HG03060 (cell line): ENCODE measurements around the gene FAM170B.

ENCODE experiments used
- ATAC-seq: cut with Tn5 transposase; IDR thresholded peaks from one replicate; pipeline ENCODE4 v1.9.1; 2021; ENCODE audit warnings: low read depth, moderate number of reproducible peaks; ENCODE audit not compliant: unreplicated experiment

Gene FAM170B

DNA sequence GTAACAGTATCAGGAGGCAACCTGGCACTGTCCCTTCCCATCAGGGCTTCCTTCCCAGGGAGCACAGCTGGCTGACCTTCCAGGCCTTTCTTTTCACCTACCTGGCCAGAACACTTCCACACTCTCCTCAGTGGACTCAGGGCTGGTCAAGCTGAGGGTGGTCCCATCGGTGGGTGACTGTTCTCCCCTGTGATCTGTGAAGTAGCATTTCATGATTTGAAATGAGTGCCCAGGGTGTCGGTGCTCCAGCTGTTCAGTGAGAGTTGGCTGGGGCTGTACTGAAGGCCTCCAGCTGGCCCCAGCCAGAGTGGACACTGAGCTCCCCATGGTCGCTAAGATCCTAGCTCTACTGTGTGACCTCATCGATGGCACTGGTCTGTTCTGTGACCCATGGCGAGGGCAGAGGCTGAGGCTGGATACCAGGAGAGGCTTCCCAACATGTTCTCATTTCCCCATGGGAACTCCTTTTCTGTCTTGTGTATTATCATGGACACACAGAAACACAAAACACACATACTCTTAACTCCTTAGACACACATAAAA is at the start of gene FAM170B:
FAM170B (minus strand) TSS at position 316 of the 543 bp plus-strand sequence; CDS start at position 213, 103 bp downstream.
- no peak for ATAC-seq

- no peak for ATAC-seq
Measured at GRCh38 chr10:49182776-49183175, 49.0 kb upstream of the FAM170B start.

- ATAC-seq: no peak
Measured at GRCh38 chr10:49180444-49180860, 46.6 kb upstream of the FAM170B start.

- no peak for ATAC-seq
Measured at GRCh38 chr10:49179699-49180443, 46.0 kb upstream of the FAM170B start.

DNA sequence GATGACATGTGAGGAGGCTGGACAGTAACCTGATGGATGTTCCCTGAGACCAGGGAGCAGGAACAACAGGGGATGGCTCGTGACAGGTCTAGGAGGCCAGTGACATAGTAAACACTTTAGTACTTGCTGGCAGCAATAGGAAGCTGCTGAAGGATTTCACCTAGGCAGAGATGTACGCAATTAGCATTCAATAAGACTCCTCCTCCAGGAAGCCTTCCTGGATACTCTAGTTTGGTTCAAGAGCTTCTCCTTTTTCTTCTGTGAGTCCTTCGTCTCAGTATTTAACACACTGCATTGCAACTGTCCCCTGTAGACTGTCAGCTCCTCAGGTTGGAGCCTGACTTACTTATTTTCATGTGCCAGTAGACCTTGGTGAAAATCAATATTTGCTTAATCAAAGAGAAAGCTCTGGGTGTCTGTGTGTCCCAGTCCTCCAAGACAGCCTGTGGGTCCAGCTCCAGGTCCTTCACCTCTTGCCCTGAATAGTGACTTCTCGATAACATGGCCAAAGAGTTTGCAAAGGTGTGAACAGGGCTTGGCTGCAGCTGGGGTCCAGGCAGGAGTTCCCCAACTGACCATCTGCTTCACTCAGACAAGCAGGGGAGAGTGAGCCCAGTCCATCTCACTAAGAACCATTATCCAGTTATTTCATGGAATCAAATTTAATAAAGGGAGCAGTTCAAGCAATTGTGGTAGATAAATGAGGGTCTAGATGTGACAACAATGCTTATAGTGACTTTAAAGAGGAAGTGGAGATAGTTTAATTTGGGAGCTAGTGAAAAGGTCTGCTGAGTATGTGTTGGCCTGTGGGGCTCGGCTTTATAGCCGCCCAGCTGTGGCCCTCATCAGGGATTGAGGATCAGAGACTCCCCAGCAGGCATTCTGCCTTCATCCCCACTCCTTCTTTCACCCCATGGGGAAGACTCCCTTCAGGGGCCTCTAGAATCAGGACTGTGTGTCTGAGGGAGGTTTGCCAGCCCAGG is 45.0 kb upstream of the FAM170B start:
- ATAC-seq: no peak

DNA sequence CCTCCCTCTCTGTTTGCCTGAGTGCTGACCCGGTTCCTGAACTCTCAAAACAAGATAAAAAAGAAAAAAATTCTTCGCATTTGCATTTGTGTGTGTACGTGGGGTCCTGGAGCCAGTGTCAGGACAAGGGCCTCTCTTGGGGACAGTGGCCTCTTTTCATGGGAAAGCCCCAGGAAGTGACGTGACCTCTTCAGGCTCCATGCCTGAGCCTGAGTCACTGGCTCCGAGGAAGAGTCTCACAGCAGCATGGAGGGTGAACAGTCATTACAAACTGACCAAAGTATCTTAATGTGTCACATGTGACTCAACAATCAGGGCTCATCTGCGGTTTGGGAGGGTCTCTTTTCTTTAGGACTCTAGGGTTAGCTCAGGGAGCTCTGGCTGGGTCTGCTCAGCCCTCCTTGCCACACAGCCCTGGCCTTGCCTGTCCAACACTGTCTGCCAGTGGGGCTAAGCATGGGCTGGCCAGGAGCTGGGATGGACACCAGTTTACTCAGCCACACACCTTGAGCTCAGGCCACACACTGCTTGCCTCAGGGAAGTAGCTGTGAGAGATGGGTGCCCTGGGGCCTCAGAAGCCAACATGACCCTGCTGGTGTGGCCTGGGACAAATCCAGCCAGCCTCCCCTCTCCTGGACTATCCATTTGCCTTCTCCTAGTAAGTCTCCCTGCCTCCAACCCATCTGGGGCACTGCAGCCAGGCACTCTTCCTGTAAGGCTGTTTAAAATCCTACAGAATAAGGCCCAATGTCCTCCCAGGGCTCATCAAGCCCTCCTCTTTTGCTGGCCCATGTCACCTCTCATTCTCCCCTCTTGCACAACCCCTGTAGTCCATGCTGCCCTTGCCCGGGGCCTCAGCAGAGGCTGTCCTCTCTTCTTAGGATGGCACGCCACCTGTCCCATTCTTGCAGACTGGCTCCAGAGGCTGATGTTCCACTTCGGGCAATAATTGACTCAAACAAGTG is 43.9 kb upstream of the FAM170B start:
- peak; percentile 64 for ATAC-seq

GRCh38 chr10:49176310-49177268 is 42.8 kb upstream of the FAM170B start:
- ATAC-seq: no peak

- ATAC-seq: no peak
Measured at GRCh38 chr10:49175587-49176309, 41.9 kb upstream of the FAM170B start.

GRCh38 chr10:49174926-49175500 is 41.2 kb upstream of the FAM170B start:
- no peak for ATAC-seq

- ATAC-seq: no peak
Measured at GRCh38 chr10:49174261-49174925, 40.6 kb upstream of the FAM170B start.

GRCh38 chr10:49173853-49174252 is 40.0 kb upstream of the FAM170B start:
- ATAC-seq: no peak

DNA sequence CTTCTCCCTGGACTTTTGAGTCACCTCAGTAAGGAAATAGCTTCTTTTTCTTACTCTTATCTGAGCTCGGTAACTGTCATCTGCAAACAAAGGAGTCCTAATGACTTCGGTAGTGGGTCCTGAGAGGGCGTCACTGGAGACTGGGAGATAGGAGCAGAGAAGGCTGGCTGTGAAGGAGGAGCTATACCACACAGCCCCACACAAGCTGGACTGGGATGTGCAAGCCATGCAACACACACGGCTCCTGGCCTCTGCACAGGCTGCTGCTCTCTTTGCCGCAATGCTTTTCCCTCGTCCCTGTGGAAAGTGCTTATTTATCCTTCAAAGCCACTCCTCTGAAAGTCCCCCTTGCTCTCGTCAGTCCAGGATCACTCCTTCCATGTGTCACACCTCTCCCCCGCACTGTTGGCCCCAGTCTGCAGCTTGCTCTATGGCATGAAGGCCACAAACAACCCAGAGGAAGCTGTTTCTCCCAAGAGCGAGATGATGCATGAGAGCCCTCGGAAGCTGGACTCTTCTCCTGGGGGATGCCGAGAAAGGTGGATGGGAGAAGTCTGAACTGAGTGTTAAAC is 39.5 kb upstream of the FAM170B start:
- no peak for ATAC-seq

DNA sequence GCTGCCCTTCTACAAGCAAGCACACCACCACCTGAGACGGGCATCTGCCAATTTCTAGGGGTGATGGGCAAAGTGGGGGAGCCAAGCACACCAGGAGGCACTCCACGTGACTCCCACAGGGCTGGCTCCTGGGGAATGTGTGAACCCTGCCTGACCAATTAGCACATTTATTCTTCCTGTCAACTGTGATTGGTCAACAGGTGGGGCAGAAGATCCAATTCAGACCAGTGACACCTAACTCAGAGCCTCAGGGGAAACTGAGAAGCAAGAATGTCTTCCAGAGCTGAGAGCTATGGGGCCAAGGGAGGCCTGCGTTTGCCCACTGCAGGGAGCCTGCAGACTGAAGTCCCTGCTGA is 38.9 kb upstream of the FAM170B start:
- no peak for ATAC-seq

DNA sequence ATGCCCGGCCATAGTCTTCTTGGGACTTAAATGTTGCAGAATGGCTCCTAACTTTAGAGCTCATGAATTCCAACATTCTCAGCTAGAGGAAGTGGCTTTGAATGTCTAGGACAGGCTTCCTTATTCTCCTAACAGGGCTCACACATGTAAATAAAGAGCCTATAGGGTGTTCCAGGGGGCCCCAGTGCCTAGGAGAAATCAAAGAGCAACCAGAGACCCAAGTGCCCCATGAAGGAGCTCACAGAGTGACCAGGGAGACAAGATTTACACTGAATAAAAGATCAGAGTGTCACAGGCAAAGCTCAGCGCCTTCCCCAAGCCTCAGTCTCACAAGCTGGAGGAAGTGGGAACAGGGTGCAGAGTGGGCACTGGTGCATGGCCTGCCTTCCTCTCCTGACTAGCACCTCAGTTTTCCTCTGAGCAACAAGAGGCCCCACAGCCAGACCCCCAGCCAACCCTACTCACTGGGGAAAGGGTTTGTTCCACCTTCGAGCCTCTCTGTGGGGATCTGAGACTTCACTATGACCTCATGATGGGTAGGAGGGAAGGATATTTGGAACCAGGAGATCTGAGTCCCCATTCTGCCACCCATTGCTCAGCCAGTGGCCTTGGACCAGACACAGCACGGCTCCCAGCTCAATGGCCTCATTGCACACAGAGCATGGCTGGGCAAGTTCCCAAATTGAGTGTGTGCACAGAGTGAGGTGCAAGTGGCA is 38.4 kb upstream of the FAM170B start:
- ATAC-seq: no peak

- ATAC-seq: no peak
Measured at GRCh38 chr10:49171326-49172060, 37.7 kb upstream of the FAM170B start.
